Osteoblast (primary cell): ENCODE measurements around the gene ZNF761. TPM values are rescaled to one million over a fixed set of nuclear protein-coding genes. Genes with fewer than 3 reads are reported as not detected.
"Not testable (repeated sequence)": the region's sequence is repeated elsewhere in the genome, so short reads cannot be mapped to it uniquely, and the experiment has no call there.

ENCODE experiments used
- DNase-seq: peaks from one replicate; pipeline ENCODE4 v3.0.0; 2011; ENCODE audit warnings: low spot score, mixed read lengths; ENCODE audit not compliant: insufficient read length; ENCODE audit errors: missing footprints
- H2AFZ ChIP-seq: 2 replicates; pipeline ENCODE4 v1.6.0; 2011; ENCODE audit warnings: mild to moderate bottlenecking, low read length
- H3K27ac ChIP-seq: 2 replicates; pipeline ENCODE4 v1.5.1; 2011; ENCODE audit warnings: mild to moderate bottlenecking, low read depth, low read length, moderate library complexity
- H3K27me3 ChIP-seq: 2 replicates; pipeline ENCODE4 v1.6.0; 2012; ENCODE audit warnings: mild to moderate bottlenecking, control low read depth, inconsistent platforms, low read length, moderate library complexity; ENCODE audit not compliant: insufficient read depth
- H3K36me3 ChIP-seq: 2 replicates; pipeline ENCODE4 v1.5.1; 2011; ENCODE audit warnings: mild to moderate bottlenecking, low read length, control low read depth, moderate library complexity; ENCODE audit not compliant: insufficient read depth
- H3K4me1 ChIP-seq: 2 replicates; pipeline ENCODE4 v1.5.1; 2011; ENCODE audit warnings: mild to moderate bottlenecking, low read length, control low read depth, moderate library complexity; ENCODE audit not compliant: insufficient read depth
- H3K4me2 ChIP-seq: 2 replicates; pipeline ENCODE4 v1.6.0; 2011; ENCODE audit warnings: mild to moderate bottlenecking, low read length; ENCODE audit not compliant: insufficient read depth
- H3K4me3 ChIP-seq: fragments of 200-600 bp; sonication (generic); 3 replicates; pipeline ENCODE4 v1.5.1; 2012; ENCODE audit warnings: mild to moderate bottlenecking, low read length, inconsistent platforms; ENCODE audit not compliant: insufficient read depth
- H3K79me2 ChIP-seq: 2 replicates; pipeline ENCODE4 v1.6.0; 2012; ENCODE audit warnings: mild to moderate bottlenecking, low read length, control low read depth, inconsistent platforms; ENCODE audit not compliant: insufficient read depth
- H3K9me3 ChIP-seq: 2 replicates; pipeline ENCODE4 v1.5.1; 2011; ENCODE audit warnings: low read depth, low read length, control low read depth
- H4K20me1 ChIP-seq: 2 replicates; pipeline ENCODE4 v1.6.0; 2012; ENCODE audit warnings: mild to moderate bottlenecking, low read length, control low read depth; ENCODE audit not compliant: insufficient read depth
- total RNA-seq: library from RNA; depleted of rRNA; stranded (reverse); fragments of >200 nt; gene quantifications from 2 replicates; pipeline ENCODE4 v1.2.3, GENCODE V29; 2012
- TF ChIP-seq, protein P1 (sequence below): IDR thresholded peaks from 2 replicates; pipeline ENCODE4 v1.5.1; 2011; ENCODE audit warnings: mild to moderate bottlenecking, low read depth, low read length, moderate library complexity; ENCODE audit errors: extremely low read depth

The ZNF761 gene
- total RNA-seq, 1 donor = 13.0 TPM

DNA sequence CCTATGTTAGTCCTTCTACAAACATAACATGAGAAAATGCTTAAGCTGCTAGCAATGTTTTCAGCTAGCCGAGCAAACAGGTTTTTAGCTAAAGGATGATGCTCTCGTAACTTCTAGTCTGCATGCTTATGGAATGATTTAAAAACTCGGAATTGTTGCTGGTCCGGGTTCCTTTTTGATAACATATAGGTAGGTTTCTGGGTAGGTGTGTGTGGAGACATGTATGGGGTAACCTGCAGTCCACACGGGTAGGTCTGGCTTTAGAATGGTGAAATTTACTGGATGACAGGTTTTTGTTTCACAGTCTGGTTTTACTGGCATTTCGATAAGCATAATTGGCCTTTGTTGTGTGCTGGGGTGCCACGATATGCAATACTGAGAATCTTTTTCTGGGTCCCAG lies 40.1 kb downstream of the ZNF761 start:
- Histone ChIP-seq H3K79me2 (no peaks in the 10 kb centered on the region), H2AFZ (no peak overlapping the region), H4K20me1 (no peaks in the 10 kb centered on the region), H3K27me3 (no peaks in the 10 kb centered on the region), H3K27ac (no peak overlapping the region), H3K9me3 (no peaks in the 10 kb centered on the region), H3K4me3 (no peak overlapping the region), H3K4me1 (peaks cover 3% of the 10 kb centered on the region), H3K36me3 (no peaks in the 10 kb centered on the region), H3K4me2 (no peak overlapping the region)
- TF ChIP-seq, protein P1, sequence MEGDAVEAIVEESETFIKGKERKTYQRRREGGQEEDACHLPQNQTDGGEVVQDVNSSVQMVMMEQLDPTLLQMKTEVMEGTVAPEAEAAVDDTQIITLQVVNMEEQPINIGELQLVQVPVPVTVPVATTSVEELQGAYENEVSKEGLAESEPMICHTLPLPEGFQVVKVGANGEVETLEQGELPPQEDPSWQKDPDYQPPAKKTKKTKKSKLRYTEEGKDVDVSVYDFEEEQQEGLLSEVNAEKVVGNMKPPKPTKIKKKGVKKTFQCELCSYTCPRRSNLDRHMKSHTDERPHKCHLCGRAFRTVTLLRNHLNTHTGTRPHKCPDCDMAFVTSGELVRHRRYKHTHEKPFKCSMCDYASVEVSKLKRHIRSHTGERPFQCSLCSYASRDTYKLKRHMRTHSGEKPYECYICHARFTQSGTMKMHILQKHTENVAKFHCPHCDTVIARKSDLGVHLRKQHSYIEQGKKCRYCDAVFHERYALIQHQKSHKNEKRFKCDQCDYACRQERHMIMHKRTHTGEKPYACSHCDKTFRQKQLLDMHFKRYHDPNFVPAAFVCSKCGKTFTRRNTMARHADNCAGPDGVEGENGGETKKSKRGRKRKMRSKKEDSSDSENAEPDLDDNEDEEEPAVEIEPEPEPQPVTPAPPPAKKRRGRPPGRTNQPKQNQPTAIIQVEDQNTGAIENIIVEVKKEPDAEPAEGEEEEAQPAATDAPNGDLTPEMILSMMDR = no peak
- no peak for DNase-seq

DNA sequence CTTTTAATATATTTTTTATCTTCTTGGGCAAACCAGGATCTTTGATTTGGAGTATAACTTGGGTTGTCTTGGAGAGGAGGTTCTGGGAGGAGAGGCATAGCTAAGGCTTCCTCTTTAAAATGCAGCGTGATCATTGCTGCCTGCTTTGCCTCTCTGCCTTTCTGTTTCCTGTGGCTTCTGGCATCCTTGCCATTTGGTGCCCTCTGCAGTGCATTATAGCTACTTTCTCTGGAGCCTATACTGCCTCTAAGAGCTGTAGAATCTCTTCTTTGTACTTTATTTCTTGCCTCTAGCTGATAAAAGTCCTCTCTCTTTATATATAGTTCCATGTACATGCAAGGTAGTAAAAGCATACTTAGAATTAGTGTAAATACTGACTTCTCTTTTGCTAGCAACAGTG lies 43.0 kb downstream of the ZNF761 start:
- not testable (repeated sequence) for H3K79me2 ChIP-seq, H3K9me3 ChIP-seq, H3K4me1 ChIP-seq, H2AFZ ChIP-seq, H3K27me3 ChIP-seq, H4K20me1 ChIP-seq, DNase-seq, H3K27ac ChIP-seq, H3K36me3 ChIP-seq, H3K4me3 ChIP-seq, H3K4me2 ChIP-seq

DNA sequence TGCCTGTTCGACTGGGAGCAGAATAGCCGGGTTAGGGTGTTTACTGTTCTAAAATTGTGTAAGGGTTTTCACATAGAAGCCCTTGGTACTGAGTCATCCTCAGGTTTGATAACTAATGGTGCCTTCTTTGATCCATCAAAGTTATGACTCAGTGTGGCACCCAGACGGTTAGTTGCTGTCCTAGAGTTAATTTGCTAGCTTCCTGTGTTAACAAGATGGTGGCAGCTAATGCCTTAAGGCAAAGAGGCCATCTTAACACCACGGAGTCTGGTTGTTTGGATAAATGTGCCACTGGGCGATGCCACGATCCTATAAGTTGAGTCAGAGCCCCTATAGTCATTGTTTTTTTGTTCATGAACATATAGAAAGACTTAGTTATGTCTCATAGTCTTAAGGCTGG lies 43.7 kb downstream of the ZNF761 start:
- not testable (repeated sequence) for H3K4me2 ChIP-seq, H3K9me3 ChIP-seq, H4K20me1 ChIP-seq, H3K36me3 ChIP-seq, H3K27ac ChIP-seq, H3K4me3 ChIP-seq, H2AFZ ChIP-seq, H3K79me2 ChIP-seq, H3K4me1 ChIP-seq, H3K27me3 ChIP-seq, DNase-seq

DNA sequence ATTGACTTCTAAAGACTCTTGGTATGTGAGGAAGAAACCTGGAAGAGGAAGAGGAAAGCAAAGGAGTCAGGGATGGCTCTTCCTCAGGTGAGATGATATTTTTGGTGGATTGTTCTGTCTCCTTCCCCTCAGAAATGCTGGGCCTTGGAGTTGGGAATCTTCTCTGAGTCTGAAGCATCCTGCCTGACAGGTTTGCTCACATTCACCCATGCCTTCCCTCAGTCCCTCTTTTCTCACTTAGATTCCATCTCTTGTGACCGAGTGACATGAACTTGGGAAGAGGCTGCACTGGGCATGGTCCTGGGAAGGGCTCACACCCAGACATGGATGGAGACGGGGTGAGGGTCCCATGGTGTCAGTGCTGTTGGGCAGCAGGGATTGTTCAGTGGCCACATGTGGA lies 52.0 kb downstream of the ZNF761 start:
- not testable (repeated sequence) for H4K20me1 ChIP-seq, H3K27ac ChIP-seq, H3K4me1 ChIP-seq

DNA sequence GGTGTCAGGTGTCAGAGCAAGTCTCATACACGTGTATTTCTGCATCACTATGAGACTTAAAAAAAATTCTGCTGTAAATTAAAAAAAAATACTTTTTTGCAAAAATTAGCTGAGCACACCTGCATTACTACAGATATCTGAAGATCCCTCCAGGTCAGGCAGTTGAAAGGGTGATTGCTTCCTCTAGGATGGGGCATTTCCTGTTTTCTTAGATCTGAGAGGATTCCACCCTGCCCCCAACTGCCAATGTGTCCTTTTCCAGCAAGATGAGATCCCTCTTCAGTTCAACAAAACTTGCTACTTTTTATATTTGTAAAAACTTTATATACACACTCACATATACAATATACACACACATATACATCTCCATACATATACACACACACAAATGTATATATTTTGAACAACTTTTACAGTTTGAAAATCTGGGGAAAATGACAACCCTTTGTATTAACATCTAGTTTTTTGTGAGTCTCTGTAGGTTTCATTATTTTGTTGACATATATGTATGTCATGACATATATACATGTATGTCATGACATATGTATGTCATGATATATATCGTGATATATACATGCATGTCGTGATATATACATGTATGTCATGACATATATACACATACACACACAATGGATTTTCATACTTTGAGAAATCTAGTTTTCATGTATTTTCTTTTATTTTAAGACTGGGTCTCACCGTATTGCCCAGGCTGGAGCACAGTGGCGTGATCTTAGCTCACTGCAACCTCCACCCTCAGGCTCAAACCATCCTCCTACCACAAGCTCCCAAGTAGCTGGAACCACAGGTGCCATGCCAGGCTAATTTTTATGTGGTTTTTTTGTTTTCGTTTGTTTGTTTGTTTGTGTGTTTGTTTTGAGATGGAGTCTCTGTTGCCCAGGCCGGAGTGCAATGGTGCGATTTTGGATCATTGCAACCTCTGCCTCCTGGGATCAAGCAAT lies 53.5 kb downstream of the ZNF761 start:
- no peaks in the 10 kb centered on the region for H3K4me1 ChIP-seq
- H4K20me1 ChIP-seq = no peaks in the 10 kb centered on the region
- H3K27ac ChIP-seq = no peak overlapping the region
- peaks cover 14% of the 10 kb centered on the region for H3K36me3 ChIP-seq
- TF ChIP-seq, protein P1 = no peak
- H3K27me3 ChIP-seq = no peaks in the 10 kb centered on the region
- no peak for DNase-seq
- peaks cover 4% of the 10 kb centered on the region for H3K9me3 ChIP-seq
- no peaks in the 10 kb centered on the region for H3K79me2 ChIP-seq
- H3K4me3 ChIP-seq = no peak overlapping the region
- no peak overlapping the region for H3K4me2 ChIP-seq
- no peak overlapping the region for H2AFZ ChIP-seq

More for the DNA sequence above, 52.0 kb downstream of the ZNF761 start:
- not testable (repeated sequence) for DNase-seq, H3K36me3 ChIP-seq, H3K4me2 ChIP-seq, H2AFZ ChIP-seq, H3K9me3 ChIP-seq, H3K27me3 ChIP-seq, H3K4me3 ChIP-seq, H3K79me2 ChIP-seq
